ENCODE data around the gene GSG1L.

GSG1L gene

GRCh38 chr16:27840311-27841060 is 223.0 kb downstream of the GSG1L start:
- DNase-seq, result no peak

- no peak for DNase-seq
Observed at GRCh38 chr16:27839419-27839818, 224.1 kb downstream of the GSG1L start.

GRCh38 chr16:27838536-27839175 is 224.9 kb downstream of the GSG1L start:
- DNase-seq, result no peak

- no peak for DNase-seq
Observed at GRCh38 chr16:27829975-27830374, 233.5 kb downstream of the GSG1L start.

GRCh38 chr16:27828671-27829070 is 234.8 kb downstream of the GSG1L start:
- DNase-seq, result no peak

- no peak for DNase-seq
Observed at GRCh38 chr16:27827765-27828164, 235.7 kb downstream of the GSG1L start.

GRCh38 chr16:27826893-27827289 is 236.6 kb downstream of the GSG1L start:
- no peak for DNase-seq

GRCh38 chr16:27826081-27826892 is 237.2 kb downstream of the GSG1L start:
- DNase-seq, result no peak

- no peak for DNase-seq
Observed at GRCh38 chr16:27824786-27825185, 238.7 kb downstream of the GSG1L start.

- no peak for DNase-seq
Observed at GRCh38 chr16:27824006-27824405, 239.5 kb downstream of the GSG1L start.

GRCh38 chr16:27823421-27823820 is 240.1 kb downstream of the GSG1L start:
- DNase-seq, result no peak

GRCh38 chr16:27822996-27823395 is 240.5 kb downstream of the GSG1L start:
- DNase-seq, result no peak

- no peak for DNase-seq
Observed at GRCh38 chr16:27822529-27822928, 241.0 kb downstream of the GSG1L start.

GRCh38 chr16:27820646-27821345 is 242.7 kb downstream of the GSG1L start:
- DNase-seq, result no peak

GRCh38 chr16:27819881-27820610 is 243.5 kb downstream of the GSG1L start:
- no peak for DNase-seq

GRCh38 chr16:27819356-27819755 is 244.2 kb downstream of the GSG1L start:
- DNase-seq, result no peak

GRCh38 chr16:27818246-27818645 is 245.3 kb downstream of the GSG1L start:
- DNase-seq, result no peak

GRCh38 chr16:27817038-27817437 is 246.5 kb downstream of the GSG1L start:
- DNase-seq, result no peak

GRCh38 chr16:27816561-27816960 is 247.0 kb downstream of the GSG1L start:
- DNase-seq, result no peak

- DNase-seq, result no peak
Observed at GRCh38 chr16:27813591-27813990, 249.9 kb downstream of the GSG1L start.

GRCh38 chr16:27811881-27812280 is 251.6 kb downstream of the GSG1L start:
- no peak for DNase-seq

- DNase-seq, result no peak
Observed at GRCh38 chr16:27806986-27807385, 256.5 kb downstream of the GSG1L start.
